WI38 (cell line): ENCODE results near the gene FTSJ3.

ENCODE experiments used
- H3K4me3 ChIP-seq: 2 replicates; pipeline ENCODE4 v1.5.1; 2011; ENCODE audit warnings: low read depth, mild to moderate bottlenecking, control low read depth, low read length
- TF ChIP-seq, protein P1 (sequence below): IDR thresholded peaks from 2 replicates; pipeline ENCODE4 v1.5.1; 2012; ENCODE audit warnings: low read depth, mild to moderate bottlenecking, control low read depth, low read length

The FTSJ3 gene

DNA sequence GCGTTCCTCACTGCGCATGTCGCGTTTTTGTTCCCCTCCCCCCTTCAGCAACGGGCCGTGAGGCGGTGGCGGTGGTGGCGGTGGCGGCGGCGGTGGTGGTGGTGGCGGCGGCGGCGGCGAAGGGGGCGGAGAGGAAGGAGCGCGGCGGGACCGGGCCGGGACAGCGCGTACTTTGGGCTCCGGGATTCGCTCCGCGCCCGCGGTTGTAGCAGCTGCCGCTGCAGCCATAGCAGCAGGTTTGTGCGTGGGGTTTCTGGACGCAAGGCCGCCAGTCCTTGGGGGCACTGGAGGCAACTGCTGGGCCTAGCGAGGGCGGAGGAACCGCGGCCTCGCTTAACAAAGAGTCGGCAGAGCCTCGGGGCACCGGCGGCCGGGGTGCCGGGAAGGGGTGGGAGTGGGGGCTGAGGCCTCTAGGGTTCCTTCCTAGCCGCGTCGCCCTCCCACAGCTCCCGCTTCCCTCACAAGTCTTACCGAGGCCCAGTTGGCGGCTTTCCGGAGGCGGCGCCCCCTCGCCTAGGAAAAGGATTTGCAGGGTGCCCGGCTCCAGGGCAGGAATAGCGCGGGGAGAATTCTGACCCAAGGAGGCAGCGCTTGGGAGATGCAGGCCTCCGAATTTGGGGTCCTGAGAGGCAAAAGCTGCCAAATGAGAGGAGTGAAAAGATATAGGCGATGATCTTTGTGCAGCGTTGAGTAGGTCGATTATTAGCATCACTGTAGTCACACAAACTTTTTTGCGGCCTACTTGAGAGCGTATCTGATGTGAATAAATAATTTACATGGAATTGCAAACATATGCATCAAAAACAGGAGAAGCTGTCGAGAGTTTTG lies 53.1 kb downstream of the FTSJ3 start, which contains the start of gene DDX42:
TSS of gene DDX42 (plus strand) at position 30 of the 828 bp plus-strand sequence. CDS start 12,880 bp downstream, outside the sequence.
- TF ChIP-seq, protein P1, sequence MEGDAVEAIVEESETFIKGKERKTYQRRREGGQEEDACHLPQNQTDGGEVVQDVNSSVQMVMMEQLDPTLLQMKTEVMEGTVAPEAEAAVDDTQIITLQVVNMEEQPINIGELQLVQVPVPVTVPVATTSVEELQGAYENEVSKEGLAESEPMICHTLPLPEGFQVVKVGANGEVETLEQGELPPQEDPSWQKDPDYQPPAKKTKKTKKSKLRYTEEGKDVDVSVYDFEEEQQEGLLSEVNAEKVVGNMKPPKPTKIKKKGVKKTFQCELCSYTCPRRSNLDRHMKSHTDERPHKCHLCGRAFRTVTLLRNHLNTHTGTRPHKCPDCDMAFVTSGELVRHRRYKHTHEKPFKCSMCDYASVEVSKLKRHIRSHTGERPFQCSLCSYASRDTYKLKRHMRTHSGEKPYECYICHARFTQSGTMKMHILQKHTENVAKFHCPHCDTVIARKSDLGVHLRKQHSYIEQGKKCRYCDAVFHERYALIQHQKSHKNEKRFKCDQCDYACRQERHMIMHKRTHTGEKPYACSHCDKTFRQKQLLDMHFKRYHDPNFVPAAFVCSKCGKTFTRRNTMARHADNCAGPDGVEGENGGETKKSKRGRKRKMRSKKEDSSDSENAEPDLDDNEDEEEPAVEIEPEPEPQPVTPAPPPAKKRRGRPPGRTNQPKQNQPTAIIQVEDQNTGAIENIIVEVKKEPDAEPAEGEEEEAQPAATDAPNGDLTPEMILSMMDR = no peak
- peak within 1 kb of the TSS; percentile 95 for H3K4me3 ChIP-seq

DNA sequence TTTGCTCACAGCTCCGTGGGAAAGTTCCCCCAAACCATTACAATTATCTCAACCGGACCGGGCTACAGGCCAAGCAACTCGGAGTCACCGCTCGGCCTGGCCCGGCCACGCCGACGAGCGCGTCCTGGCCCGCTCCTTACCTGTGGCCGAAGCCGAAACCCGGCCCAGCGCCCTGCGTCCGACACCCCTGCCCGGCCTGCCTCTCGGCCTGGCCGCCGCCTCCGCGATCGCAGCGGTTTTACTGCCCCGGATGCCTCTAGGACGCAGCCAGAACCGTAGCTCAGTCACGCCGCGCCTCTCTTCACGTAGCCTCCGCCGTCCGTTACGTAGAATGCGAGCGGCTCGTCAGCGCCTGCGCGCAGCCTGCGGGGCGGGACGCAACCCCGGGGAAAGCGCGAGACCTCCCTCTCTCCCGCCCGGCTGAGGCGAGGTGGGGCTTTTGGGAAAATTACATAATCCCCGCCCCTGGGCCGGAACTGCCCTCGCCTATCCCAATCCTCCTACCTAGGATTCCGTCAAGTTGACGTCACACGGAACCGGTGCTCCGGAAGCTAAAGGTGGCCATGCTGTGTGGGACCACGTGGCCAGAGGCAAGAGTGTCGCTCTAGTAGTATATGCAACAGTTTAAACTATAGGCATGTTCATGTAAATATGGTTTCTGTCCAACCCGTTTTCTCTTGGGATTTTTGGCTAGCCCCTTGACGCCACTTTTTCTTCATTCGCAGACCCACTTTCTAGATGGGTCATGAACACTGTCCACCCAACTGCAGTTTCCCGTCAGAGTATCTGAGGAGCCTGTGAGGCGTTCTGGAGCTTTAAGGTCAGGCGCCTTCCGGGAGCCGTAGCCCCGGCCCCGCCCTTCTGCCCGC lies 54.0 kb downstream of the FTSJ3 start, which contains the start of gene CCDC47:
TSS of gene CCDC47 (minus strand) at position 326 of the 869 bp plus-strand sequence. CDS start 7,422 bp downstream, outside the sequence.
- H3K4me3 ChIP-seq = peak within 1 kb of the TSS; percentile 95
- TF ChIP-seq, protein P1 = no peak

DNA sequence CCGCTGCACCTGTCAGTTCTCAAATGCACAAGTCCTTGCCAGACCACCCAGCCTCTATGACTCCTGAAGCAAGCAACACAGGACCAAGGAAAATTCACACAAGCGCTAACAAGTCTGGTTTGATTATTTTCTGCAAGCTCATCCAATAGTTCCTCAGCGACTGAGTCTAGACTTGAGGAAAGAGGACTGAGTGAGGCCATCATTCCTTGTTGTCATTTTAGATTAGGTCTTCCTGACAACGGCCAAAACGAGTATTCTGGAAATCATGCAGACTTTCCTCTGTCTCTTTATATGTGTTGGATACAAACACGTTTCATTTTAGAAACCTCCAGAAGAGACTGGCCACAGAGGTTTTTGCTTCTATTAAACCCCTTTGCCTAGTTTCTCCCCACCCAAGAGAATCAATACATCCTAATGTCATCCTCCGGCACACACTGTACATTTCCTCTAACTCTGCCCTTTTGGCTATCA lies 54.6 kb downstream of the FTSJ3 start:
- TF ChIP-seq, protein P1 = no peak
- peak overlapping the region; percentile 95 for H3K4me3 ChIP-seq
